Activated effector memory CD4-positive, alpha-beta T cell treated with Interleukin-2 at 50 U/mL for 16 hours (primary cell): ENCODE data around the gene RIMS1.

Source experiments
- DNase-seq: peaks from one replicate; pipeline ENCODE4 v3.0.0-alpha.2; 2020

The RIMS1 gene

DNA sequence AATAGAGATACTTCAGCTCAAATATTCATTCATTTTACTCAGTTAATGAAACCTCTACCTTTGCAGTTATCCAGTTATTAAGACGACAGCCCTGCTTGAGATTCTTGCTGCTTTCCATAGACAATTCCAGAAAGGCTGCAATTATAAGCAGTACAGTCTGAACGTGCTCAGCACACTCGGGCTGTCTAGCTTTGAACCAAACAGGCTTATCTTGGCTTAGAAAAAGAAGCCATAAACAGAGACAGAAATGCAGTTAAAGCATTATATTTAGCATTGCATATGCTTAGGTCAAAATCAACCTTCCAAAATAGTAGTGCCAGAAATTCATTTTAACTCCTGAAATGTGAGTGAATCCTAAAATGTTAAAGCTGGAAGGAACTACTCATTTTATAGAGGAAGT lies 531.4 kb downstream of the RIMS1 start:
- no peak for DNase-seq

DNA sequence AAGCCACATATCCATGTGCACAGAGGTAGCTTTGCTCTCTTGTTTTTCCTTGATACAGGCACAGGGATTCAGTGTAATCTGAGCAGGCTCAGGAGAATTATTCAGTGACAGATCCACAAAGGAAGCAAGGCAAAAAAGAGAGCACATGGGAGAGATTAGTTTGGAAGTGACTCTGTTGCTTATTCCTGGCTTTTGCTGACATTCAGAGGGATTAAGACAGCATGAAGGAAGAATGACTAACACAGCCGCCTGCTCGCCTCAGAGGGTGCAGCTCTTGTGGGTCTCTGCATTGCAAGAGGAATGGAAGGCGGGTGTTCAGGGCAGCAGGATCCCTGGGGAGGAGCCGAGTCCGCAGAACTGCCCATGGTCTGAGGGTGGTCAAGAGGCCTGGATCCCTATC lies 532.1 kb downstream of the RIMS1 start:
- no peak for DNase-seq

DNA sequence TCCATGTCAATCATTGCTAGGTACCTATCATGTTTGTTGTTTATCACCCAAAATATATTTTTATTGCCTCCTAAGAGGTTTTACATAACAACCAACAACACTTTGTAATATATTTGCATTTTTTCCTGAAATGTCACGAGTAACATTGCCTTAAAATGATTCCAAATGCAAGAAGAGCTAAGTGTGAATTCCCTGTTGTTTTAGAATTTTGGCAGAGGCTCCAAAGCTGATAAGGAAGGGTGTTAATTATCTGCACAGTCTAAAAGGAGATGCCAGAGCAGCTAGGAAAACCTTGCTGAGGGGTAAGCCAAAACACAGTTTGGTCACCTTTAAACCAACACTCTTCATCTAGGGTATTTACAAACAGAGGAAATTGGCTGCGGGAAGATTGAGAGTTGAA lies 533.6 kb downstream of the RIMS1 start:
- no peak for DNase-seq

DNA sequence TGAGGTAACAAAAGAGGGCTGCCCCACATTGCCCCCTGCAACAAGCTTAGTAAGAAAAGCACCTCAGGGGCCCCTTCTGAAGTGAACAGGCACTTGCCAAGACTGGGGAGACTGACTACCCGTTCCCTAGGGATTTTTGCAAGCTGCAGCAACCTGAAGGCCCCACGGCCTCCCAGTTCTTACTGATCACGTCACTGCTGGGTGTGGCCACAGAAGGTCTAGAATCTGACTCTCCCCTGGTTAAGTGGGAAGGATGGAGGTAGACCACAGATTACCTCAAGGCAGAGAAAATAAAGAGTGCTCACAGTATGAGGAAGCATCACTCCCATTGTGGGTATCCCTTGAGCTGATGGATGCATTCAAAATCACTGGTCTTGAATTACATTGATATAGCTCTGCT lies 534.1 kb downstream of the RIMS1 start:
- no peak for DNase-seq

DNA sequence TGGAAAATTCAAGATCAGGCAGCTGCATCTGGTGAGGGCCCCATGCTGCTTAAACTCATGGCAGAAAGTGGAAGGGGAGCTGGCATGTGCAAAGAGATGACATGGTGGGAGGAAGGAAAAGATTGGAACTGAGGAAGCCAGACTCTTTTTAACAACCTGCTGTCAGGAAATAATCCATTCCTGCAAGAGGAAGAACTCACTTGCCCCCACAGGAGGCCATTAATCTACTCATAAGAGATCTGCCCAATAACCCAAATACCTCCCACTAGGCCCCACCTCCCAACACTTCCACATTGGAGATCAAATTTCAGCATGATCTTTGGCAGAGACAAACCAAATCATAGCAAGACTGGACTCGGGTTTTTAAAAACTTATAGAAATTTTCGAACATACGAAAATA lies 535.0 kb downstream of the RIMS1 start:
- DNase-seq = no peak

- no peak for DNase-seq
Measured at GRCh38 chr6:72422171-72422570, 535.8 kb downstream of the RIMS1 start.

DNA sequence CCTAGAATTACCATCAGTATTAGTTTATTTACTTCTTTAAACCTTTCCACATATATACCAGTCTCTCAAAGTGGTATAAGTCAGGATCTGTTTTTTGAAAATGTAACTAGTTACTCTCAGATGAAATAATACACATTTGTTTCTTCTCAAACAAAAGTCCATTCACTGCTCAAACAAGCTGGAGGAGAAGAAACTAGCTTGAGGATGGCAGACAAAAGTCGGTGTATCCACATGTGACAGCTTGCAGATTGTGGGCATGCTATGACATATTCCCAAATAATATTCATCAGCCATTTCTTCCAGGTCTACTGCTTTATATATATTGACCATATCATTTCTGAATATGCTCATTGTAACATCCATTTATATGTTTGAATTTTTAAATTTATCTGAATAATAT lies 538.1 kb downstream of the RIMS1 start:
- no peak for DNase-seq

- no peak for DNase-seq
Measured at GRCh38 chr6:72425003-72425681, 538.8 kb downstream of the RIMS1 start.

DNA sequence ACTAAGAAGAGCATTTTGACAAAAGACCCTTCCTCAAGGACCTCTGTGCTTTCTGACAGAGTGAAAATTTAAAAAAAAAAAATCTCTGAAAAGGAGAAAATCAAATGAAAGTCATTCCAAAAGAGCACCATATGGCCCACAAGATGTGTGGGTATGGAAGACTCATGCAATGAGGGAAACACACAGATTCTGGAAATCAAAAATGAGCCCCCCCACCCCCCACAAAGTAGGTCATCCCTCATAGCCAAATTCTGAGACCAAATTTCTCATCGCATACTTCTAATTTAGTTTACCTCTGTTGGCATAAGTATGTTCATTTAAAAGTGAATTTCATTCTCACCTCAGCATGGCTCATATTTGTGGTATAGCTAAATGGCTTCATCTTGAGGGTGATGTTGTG lies 554.3 kb downstream of the RIMS1 start:
- DNase-seq = no peak

GRCh38 chr6:72446430-72446829 lies 560.1 kb downstream of the RIMS1 start:
- no peak for DNase-seq
